Hepatocyte (in vitro differentiated cells): ENCODE measurements around the gene MN1. TPM values are rescaled to one million over a fixed set of nuclear protein-coding genes. Genes with fewer than 3 reads are reported as not detected.

Experiments used
- DNase-seq: peaks from one replicate; pipeline ENCODE4 v3.0.0-alpha.2; 2016; ENCODE audit warnings: low spot score
- H2AFZ ChIP-seq: fragments of 200-600 bp; sonication (generic); 2 replicates; pipeline ENCODE4 v1.6.0; 2016; ENCODE audit warnings: antibody characterized with exemption, mild to moderate bottlenecking
- H3K27ac ChIP-seq: fragments of 200-600 bp; sonication (generic); 2 replicates; pipeline ENCODE4 v1.5.1; 2016; ENCODE audit warnings: mild to moderate bottlenecking
- H3K27me3 ChIP-seq: fragments of 200-600 bp; sonication (generic); 2 replicates; pipeline ENCODE4 v1.6.1; 2016
- H3K36me3 ChIP-seq: fragments of 200-600 bp; sonication (generic); replicated peaks from 2 replicates; pipeline ENCODE4 v1.5.1; 2016; ENCODE audit warnings: low read depth; ENCODE audit not compliant: insufficient read depth
- H3K4me1 ChIP-seq: fragments of 200-600 bp; sonication (generic); 2 replicates; pipeline ENCODE4 v1.5.1; 2016; ENCODE audit warnings: mild to moderate bottlenecking, moderate library complexity; ENCODE audit not compliant: insufficient read depth
- H3K4me2 ChIP-seq: fragments of 200-600 bp; sonication (generic); 2 replicates; pipeline ENCODE4 v1.6.0; 2016
- H3K4me3 ChIP-seq: fragments of 200-600 bp; sonication (generic); 2 replicates; pipeline ENCODE4 v1.5.1; 2016; ENCODE audit warnings: mild to moderate bottlenecking
- H3K79me2 ChIP-seq: fragments of 200-600 bp; sonication (generic); 2 replicates; pipeline ENCODE4 v1.6.0; 2017; ENCODE audit warnings: mild to moderate bottlenecking
- H3K9me2 ChIP-seq: fragments of 200-600 bp; sonication (generic); replicated peaks from 2 replicates; pipeline ENCODE4 v1.6.0; 2017; ENCODE audit warnings: mild to moderate bottlenecking; ENCODE audit not compliant: insufficient read depth
- H3K9me3 ChIP-seq: fragments of 200-600 bp; sonication (generic); 2 replicates; pipeline ENCODE4 v1.5.1; 2016; ENCODE audit warnings: low read depth, mild to moderate bottlenecking
- H4K20me1 ChIP-seq: fragments of 200-600 bp; sonication (generic); 2 replicates; pipeline ENCODE4 v1.6.0; 2016; ENCODE audit warnings: mild to moderate bottlenecking; ENCODE audit not compliant: insufficient read depth, poor library complexity, severe bottlenecking
- CTCF ChIP-seq: fragments of 200-600 bp; sonication (generic); IDR thresholded peaks from 2 replicates; pipeline ENCODE4 v1.5.1; 2016; ENCODE audit warnings: antibody characterized with exemption, mild to moderate bottlenecking; ENCODE audit not compliant: poor library complexity
- EZH2 ChIP-seq: fragments of 200-600 bp; sonication (generic); IDR thresholded peaks from 2 replicates; pipeline ENCODE4 v1.6.1; 2016; ENCODE audit warnings: antibody characterized with exemption, mild to moderate bottlenecking, borderline replicate concordance
- EZH2phosphoT487 ChIP-seq: fragments of 200-600 bp; sonication (generic); IDR thresholded peaks from one replicate; pipeline ENCODE4 v1.6.1; 2018; ENCODE audit warnings: antibody characterized with exemption, mild to moderate bottlenecking, low read depth, moderate library complexity; ENCODE audit not compliant: unreplicated experiment, severe bottlenecking
- WGBS: methylation state at CpG from one replicate; pipeline ENCODE4 v1.1.6; 2016; ENCODE audit warnings: low lambda C conversion rate; ENCODE audit errors: missing lambda C conversion rate; 5-methylcytosine and 5-hydroxymethylcytosine counted together
- polyA plus RNA-seq: library from polyadenylated mRNA; unstranded; fragments of >200 nt; fragmentation: Nextera tagmentation; extraction: Ambion mirVana; gene quantifications from 2 replicates; pipeline ENCODE4 v1.2.1, GENCODE V29; 2016
- total RNA-seq: library from RNA; depleted of rRNA; stranded (reverse); fragments of >200 nt; gene quantifications from 2 replicates; pipeline ENCODE4 v1.2.3, GENCODE V29; 2014

Gene MN1
- total and polyA plus RNA-seq, 2 experiments from 2014 or later, result 2.3 to 4.4 TPM

- Histone ChIP-seq H3K4me3 (no peak overlapping the region), H3K27ac (no peak overlapping the region), H2AFZ (no peak overlapping the region), H4K20me1 (no peaks in the 10 kb centered on the region), H3K36me3 (no peaks in the 10 kb centered on the region), H3K27me3 (no peaks in the 10 kb centered on the region), H3K4me1 (no peaks in the 10 kb centered on the region), H3K4me2 (no peak overlapping the region), H3K9me2 (no peaks in the 10 kb centered on the region), H3K79me2 (no peaks in the 10 kb centered on the region), H3K9me3 (no peaks in the 10 kb centered on the region)
- DNase-seq, result no peak
- WGBS, result 93% methylated on average over 5 of the region's 5 CpGs
- TF ChIP-seq EZH2phosphoT487 (no peak), EZH2 (no peak), CTCF (no peak)
Measured at GRCh38 chr22:27706489-27706888, 95.1 kb downstream of the MN1 start.

- no peak for TF ChIP-seq EZH2phosphoT487
- TF ChIP-seq CTCF, result no peak
- WGBS, result 78% methylated on average over 12 of the region's 12 CpGs
Measured at GRCh38 chr22:27705408-27706080, 96.0 kb downstream of the MN1 start.

GRCh38 chr22:27704581-27704980, 97.0 kb downstream of the MN1 start:
- Histone ChIP-seq H4K20me1 (no peaks in the 10 kb centered on the region), H2AFZ (no peak overlapping the region), H3K36me3 (no peaks in the 10 kb centered on the region), H3K9me3 (no peaks in the 10 kb centered on the region), H3K27me3 (no peaks in the 10 kb centered on the region), H3K4me3 (no peak overlapping the region), H3K9me2 (no peaks in the 10 kb centered on the region), H3K79me2 (no peaks in the 10 kb centered on the region), H3K4me2 (no peak overlapping the region), H3K4me1 (no peaks in the 10 kb centered on the region), H3K27ac (no peak overlapping the region)
- no peak for TF ChIP-seq EZH2phosphoT487
- no peak for TF ChIP-seq CTCF
- no peak for TF ChIP-seq EZH2
- WGBS, result 96% methylated on average over 6 of the region's 6 CpGs
- DNase-seq, result no peak

More at GRCh38 chr22:27705408-27706080, 96.0 kb downstream of the MN1 start:
- Histone ChIP-seq H3K36me3 (no peaks in the 10 kb centered on the region), H3K4me3 (no peak overlapping the region), H3K9me3 (no peaks in the 10 kb centered on the region), H3K4me1 (no peaks in the 10 kb centered on the region), H3K79me2 (no peaks in the 10 kb centered on the region), H3K27me3 (no peaks in the 10 kb centered on the region), H4K20me1 (no peaks in the 10 kb centered on the region), H3K27ac (no peak overlapping the region), H3K4me2 (no peak overlapping the region), H2AFZ (no peak overlapping the region), H3K9me2 (no peaks in the 10 kb centered on the region)
- no peak for DNase-seq
